Measurements from ENCODE around the gene HOXD1. TPM values are rescaled to one million over a fixed set of nuclear protein-coding genes. Genes with fewer than 3 reads are reported as not detected.

HOXD1 gene
- total and polyA plus RNA-seq, 2 donors (not counting 3 experiments of a cell fraction or from before 2014, with no cell fraction given): 6.6 to 10.4 TPM

- no peaks in the 10 kb centered on the region for H3K9me3 ChIP-seq (replicated peaks; ENCODE audit: control insufficient read depth, insufficient read depth, low read length)
- H3K9ac ChIP-seq (replicated peaks; ENCODE audit: extremely low read depth, insufficient read depth, low read length): no peak overlapping the region
- no peak overlapping the region for H3K27ac ChIP-seq (ENCODE audit: insufficient read depth, low read depth, low read length)
- H3K4me1 ChIP-seq (ENCODE audit: control insufficient read depth, extremely low read depth, insufficient read depth, low read length): peaks cover 20% of the 10 kb centered on the region
- H3K9me1 ChIP-seq (replicated peaks; ENCODE audit: control insufficient read depth, extremely low read depth, insufficient read depth, low read length): no peaks in the 10 kb centered on the region
- H4K20me1 ChIP-seq (replicated peaks; ENCODE audit: control insufficient read depth, extremely low read depth, insufficient read depth, low read length): no peaks in the 10 kb centered on the region
- H3K36me3 ChIP-seq (ENCODE audit: control insufficient read depth in 2 of 2, extremely low read depth in 1 of 2, insufficient read depth in 2 of 2, low read length in 2 of 2): no peaks in the 10 kb centered on the region
- ChIA-PET POLR2A (no interaction called here), CTCF (interaction anchor here (1.2 to 6.6 kb wide), 2 partner anchors 11 to 269 kb away, joined by 3 to 59 read pairs; no protein-coding TSS in a partner anchor)
- no TSS peak for BruUV-seq (replicated peaks)
- TF ChIP-seq POLR2A (IDR thresholded peaks at IDR 0.05; ENCODE audit: low read depth, low read length) (no peak), MAX (IDR thresholded peaks at IDR 0.05; ENCODE audit: insufficient read depth, insufficient read length) (no peak), FOS (IDR thresholded peaks at IDR 0.05; ENCODE audit: borderline replicate concordance, insufficient read depth, low read length) (no peak), POLR2AphosphoS5 (IDR thresholded peaks at IDR 0.05; ENCODE audit: insufficient read depth, low read depth, low read length) (no peak), GATA2 (IDR thresholded peaks at IDR 0.05; ENCODE audit: insufficient read depth, insufficient read length, low read depth, low read length) (no peak), MYC (IDR thresholded peaks at IDR 0.05; ENCODE audit: low read depth, low read length) (no peak), EZH2 (IDR thresholded peaks at IDR 0.05; ENCODE audit: borderline replicate concordance, low read depth, low read length, severe bottlenecking) (no peak), JUN (IDR thresholded peaks at IDR 0.05; ENCODE audit: borderline replicate concordance, insufficient read depth, insufficient read length, low read depth) (no peak), CTCF (IDR thresholded peaks at IDR 0.05; ENCODE audit: extremely low read depth in 1 of 2, insufficient read depth in 1 of 2, low read depth in 1 of 2, low read length in 2 of 2) (no peak)
- no peak overlapping the region for H2AFZ ChIP-seq (ENCODE audit: low read depth, low read length)
- DNase-seq (ENCODE audit: low read depth, low spot score) (no peak), FAIRE-seq (no peak)
- no peaks in the 10 kb centered on the region for H3K27me3 ChIP-seq (ENCODE audit: control insufficient read depth in 2 of 2, insufficient read depth in 2 of 2, low read length in 2 of 2)
- intact Hi-C loops (cut with micrococcal nuclease): loop anchor here (5.0 kb wide), 2 partner anchors 96 to 466 kb away; no protein-coding TSS in a partner anchor
- no peak overlapping the region for H3K4me3 ChIP-seq (replicated peaks in 1 of 3; ENCODE audit: insufficient read depth in 1 of 3, low read depth in 1 of 3, low read length in 3 of 3)
- H3K79me2 ChIP-seq (ENCODE audit: control insufficient read depth, insufficient read depth, low read length): peaks cover 4% of the 10 kb centered on the region
- no peak overlapping the region for H3K4me2 ChIP-seq (ENCODE audit: insufficient read depth, low read length)
- dilution Hi-C loops (cut with MboI; ENCODE audit: extremely low pct_ligation_motif_present, low sequenced_read_pairs): no loop called here
These were observed 2.4 kb upstream of the HOXD1 start for GRCh38 chr2:176186024-176186423.

Data from endothelial cell of umbilical vein (primary cell).